Karpas-422 (cell line): Measurements from ENCODE around the gene TENT5C. TPM values are rescaled to one million over a fixed set of nuclear protein-coding genes. Genes with fewer than 3 reads are reported as not detected.
A peak's percentile ranks its signal among the peaks of the same experiment; 100 is the strongest.

Experiments
- DNase-seq: peaks from one replicate; pipeline ENCODE4 v3.0.0-alpha.2; 2015
- H2AFZ ChIP-seq: fragments of 200-600 bp; sonication (generic); 2 replicates; pipeline ENCODE4 v1.6.1; 2014; ENCODE audit warnings: antibody characterized with exemption, low read length, mixed read lengths
- H3K27ac ChIP-seq: fragments of 200-600 bp; sonication (generic); 2 replicates; pipeline ENCODE4 v1.5.1; 2014; ENCODE audit warnings: mild to moderate bottlenecking, low read length, moderate library complexity
- H3K27me3 ChIP-seq: fragments of 200-600 bp; sonication (generic); 2 replicates; pipeline ENCODE4 v1.6.1; 2014; ENCODE audit warnings: low read length, mixed read lengths
- H3K36me3 ChIP-seq: fragments of 200-600 bp; sonication (generic); 2 replicates; pipeline ENCODE4 v1.6.1; 2014; ENCODE audit warnings: low read length, mixed read lengths; ENCODE audit not compliant: insufficient read depth
- H3K4me1 ChIP-seq: fragments of 200-600 bp; sonication (generic); 2 replicates; pipeline ENCODE4 v1.6.1; 2014; ENCODE audit warnings: mild to moderate bottlenecking, low read length, mixed read lengths
- H3K4me2 ChIP-seq: fragments of 200-600 bp; sonication (generic); 2 replicates; pipeline ENCODE4 v1.6.1; 2014; ENCODE audit warnings: low read length, low read depth, mild to moderate bottlenecking; ENCODE audit not compliant: poor library complexity, severe bottlenecking
- H3K4me3 ChIP-seq: fragments of 200-600 bp; sonication (generic); 2 replicates; pipeline ENCODE4 v1.5.1; 2014; ENCODE audit warnings: mild to moderate bottlenecking, antibody characterized with exemption, low read length, mixed read lengths
- H3K79me2 ChIP-seq: fragments of 200-600 bp; sonication (generic); 2 replicates; pipeline ENCODE4 v1.6.1; 2014; ENCODE audit warnings: mild to moderate bottlenecking, low read length, mixed read lengths
- H3K9ac ChIP-seq: fragments of 200-600 bp; sonication (generic); 2 replicates; pipeline ENCODE4 v1.6.0; 2014; ENCODE audit warnings: low read length
- H3K9me2 ChIP-seq: fragments of 200-600 bp; sonication (generic), shearing (Covaris generic); replicated peaks from 2 replicates; pipeline ENCODE4 v1.6.0; 2014; ENCODE audit warnings: mild to moderate bottlenecking, low read length, moderate library complexity; ENCODE audit not compliant: insufficient read depth
- H3K9me3 ChIP-seq: fragments of 300-700, 200-600 bp; sonication (generic); 2 replicates; pipeline ENCODE4 v1.6.1; 2014; ENCODE audit warnings: low read length, mixed read lengths
- H4K20me1 ChIP-seq: fragments of 200-600 bp; sonication (generic); 2 replicates; pipeline ENCODE4 v1.6.1; 2014; ENCODE audit warnings: mild to moderate bottlenecking, antibody characterized with exemption, low read length, low read depth; ENCODE audit not compliant: insufficient read depth
- total RNA-seq: library from RNA; depleted of rRNA; stranded (reverse); fragments of >200 nt; shearing (Covaris generic); gene quantifications from 2 replicates; pipeline ENCODE4 v1.2.3, GENCODE V29; 2014; ENCODE audit warnings: low replicate concordance

Gene TENT5C
- total RNA-seq, 1 experiment from 2014 or later: 0.60 TPM

- Histone ChIP-seq H3K4me2 (no peak overlapping the region), H3K4me3 (no peak overlapping the region)
Observed at GRCh38 chr1:117663156-117663902, 57.5 kb downstream of the TENT5C start.

GRCh38 chr1:117664314-117664713 is 58.5 kb downstream of the TENT5C start:
- Histone ChIP-seq H3K4me1 (peaks cover 8% of the 10 kb centered on the region; the same call in 1 of the 2 replicates), H3K4me2 (no peak overlapping the region), H3K79me2 (no peaks in the 10 kb centered on the region), H3K9ac (no peak overlapping the region), H2AFZ (no peak overlapping the region), H3K9me3 (no peaks in the 10 kb centered on the region), H3K27ac (no peak overlapping the region), H4K20me1 (no peaks in the 10 kb centered on the region), H3K4me3 (no peak overlapping the region), H3K9me2 (no peaks in the 10 kb centered on the region), H3K36me3 (no peaks in the 10 kb centered on the region), H3K27me3 (no peaks in the 10 kb centered on the region)
- no peak for DNase-seq

More at GRCh38 chr1:117663156-117663902, 57.5 kb downstream of the TENT5C start:
- Histone ChIP-seq H3K4me1 (peaks cover 12% of the 10 kb centered on the region; the same call in 1 of the 2 replicates), H2AFZ (no peak overlapping the region), H3K9ac (no peak overlapping the region), H4K20me1 (no peaks in the 10 kb centered on the region), H3K36me3 (no peaks in the 10 kb centered on the region), H3K27ac (no peak overlapping the region), H3K27me3 (no peaks in the 10 kb centered on the region), H3K9me2 (no peaks in the 10 kb centered on the region), H3K9me3 (no peaks in the 10 kb centered on the region), H3K79me2 (no peaks in the 10 kb centered on the region)
- no peak for DNase-seq

- Histone ChIP-seq H3K9me2 (no peaks in the 10 kb centered on the region), H3K4me1 (no peaks in the 10 kb centered on the region), H4K20me1 (no peaks in the 10 kb centered on the region), H3K4me2 (no peak overlapping the region), H3K4me3 (no peak overlapping the region), H3K9ac (no peak overlapping the region), H3K27me3 (no peaks in the 10 kb centered on the region), H3K36me3 (no peaks in the 10 kb centered on the region), H3K79me2 (no peaks in the 10 kb centered on the region), H3K9me3 (no peaks in the 10 kb centered on the region), H2AFZ (no peak overlapping the region), H3K27ac (no peak overlapping the region)
- no peak for DNase-seq
Observed at GRCh38 chr1:117665556-117666270, 59.9 kb downstream of the TENT5C start.

- Histone ChIP-seq H3K4me2 (no peak overlapping the region), H3K9me3 (no peaks in the 10 kb centered on the region), H3K36me3 (no peaks in the 10 kb centered on the region), H3K4me3 (no peak overlapping the region), H3K9ac (no peak overlapping the region), H3K4me1 (no peaks in the 10 kb centered on the region), H3K9me2 (no peaks in the 10 kb centered on the region), H3K79me2 (no peaks in the 10 kb centered on the region), H3K27me3 (no peaks in the 10 kb centered on the region), H2AFZ (no peak overlapping the region), H3K27ac (no peak overlapping the region), H4K20me1 (no peaks in the 10 kb centered on the region)
- DNase-seq: no peak
Observed at GRCh38 chr1:117669572-117669971, 63.7 kb downstream of the TENT5C start.

- Histone ChIP-seq H3K79me2 (no peaks in the 10 kb centered on the region), H4K20me1 (no peaks in the 10 kb centered on the region), H3K4me1 (no peaks in the 10 kb centered on the region), H3K27ac (no peak overlapping the region), H3K9me2 (no peaks in the 10 kb centered on the region), H2AFZ (no peak overlapping the region), H3K9ac (no peak overlapping the region), H3K4me3 (no peak overlapping the region), H3K9me3 (no peaks in the 10 kb centered on the region), H3K36me3 (no peaks in the 10 kb centered on the region), H3K27me3 (no peaks in the 10 kb centered on the region), H3K4me2 (no peak overlapping the region)
- no peak for DNase-seq
Observed at GRCh38 chr1:117670976-117671780, 65.3 kb downstream of the TENT5C start.

- Histone ChIP-seq H3K27me3 (no peaks in the 10 kb centered on the region), H2AFZ (no peak overlapping the region), H3K4me1 (no peaks in the 10 kb centered on the region), H3K9ac (no peak overlapping the region), H4K20me1 (no peaks in the 10 kb centered on the region), H3K4me2 (no peak overlapping the region), H3K79me2 (no peaks in the 10 kb centered on the region), H3K36me3 (no peaks in the 10 kb centered on the region), H3K27ac (no peak overlapping the region), H3K4me3 (no peak overlapping the region), H3K9me2 (no peaks in the 10 kb centered on the region), H3K9me3 (no peaks in the 10 kb centered on the region)
- DNase-seq: peak; percentile 44
Observed at GRCh38 chr1:117671781-117672501, 66.1 kb downstream of the TENT5C start.

- Histone ChIP-seq H3K9ac (no peak overlapping the region), H3K4me3 (no peak overlapping the region), H3K36me3 (no peaks in the 10 kb centered on the region), H3K79me2 (no peaks in the 10 kb centered on the region), H3K4me1 (no peaks in the 10 kb centered on the region), H2AFZ (no peak overlapping the region), H3K4me2 (no peak overlapping the region), H3K27me3 (no peaks in the 10 kb centered on the region), H3K27ac (no peak overlapping the region), H3K9me2 (no peaks in the 10 kb centered on the region), H3K9me3 (no peaks in the 10 kb centered on the region), H4K20me1 (no peaks in the 10 kb centered on the region)
- no peak for DNase-seq
Observed at GRCh38 chr1:117672756-117673155, 66.9 kb downstream of the TENT5C start.
